ENCODE results near the gene RFPL2. TPM values are rescaled to one million over a fixed set of nuclear protein-coding genes. Genes with fewer than 3 reads are reported as not detected.

Gene RFPL2
- total and polyA plus RNA-seq, 2 of the 13 experiments (the other 11 are each of a cell fraction or from before 2014, with no cell fraction given): not detected

- TF ChIP-seq ZNF800 (CRISPR knock-in tag; IDR thresholded peaks at IDR 0.05): peak; percentile 58; the same call in 1 of the 2 replicates
- TF ChIP-seq NRL (CRISPR knock-in tag; IDR thresholded peaks at IDR 0.05; ENCODE audit: borderline replicate concordance): peak; percentile 59; the same call in 1 of the 2 replicates
- TF ChIP-seq ZNF263 (CRISPR knock-in tag; IDR thresholded peaks at IDR 0.05): no peak
- peak; percentile 85 for TF ChIP-seq HNF4A (CRISPR knock-in tag; IDR thresholded peaks at IDR 0.05)
- no peak for TF ChIP-seq ZNF660 (CRISPR knock-in tag; IDR thresholded peaks at IDR 0.05; ENCODE audit: borderline replicate concordance, low read depth)
- peak; percentile 44; the same call in 1 of the 2 replicates for TF ChIP-seq HOXA3 (CRISPR knock-in tag; IDR thresholded peaks at IDR 0.05)
- TF ChIP-seq ZSCAN30 (CRISPR knock-in tag; IDR thresholded peaks at IDR 0.05): no peak
- peak; percentile 87 for TF ChIP-seq ZNF18 (CRISPR knock-in tag; IDR thresholded peaks at IDR 0.05; ENCODE audit: insufficient replicate concordance)
- TF ChIP-seq ARHGAP35 (CRISPR knock-in tag; IDR thresholded peaks at IDR 0.05; ENCODE audit: borderline replicate concordance): 0 out of 2 replicates have a peak, but pooled peaks have one; percentile 18
- TF ChIP-seq TFDP2 (CRISPR knock-in tag; IDR thresholded peaks at IDR 0.05): no peak
- no peak for TF ChIP-seq GZF1 (CRISPR knock-in tag; IDR thresholded peaks at IDR 0.05)
- TF ChIP-seq ZNF180 (CRISPR knock-in tag; IDR thresholded peaks at IDR 0.05; ENCODE audit: borderline replicate concordance, low read depth): no peak
- no peak for TF ChIP-seq MXI1 (IDR thresholded peaks at IDR 0.05; ENCODE audit: borderline replicate concordance, low read depth, low read length)
- 0 out of 2 replicates have a peak, but pooled peaks have one; percentile 19 for TF ChIP-seq FOXP4 (CRISPR knock-in tag; IDR thresholded peaks at IDR 0.05)
- peak; percentile 35 for TF ChIP-seq DBP (CRISPR knock-in tag; IDR thresholded peaks at IDR 0.05; ENCODE audit: not compliant biosample characterization)
- TF ChIP-seq SMC3 (IDR thresholded peaks at IDR 0.05; ENCODE audit: low read length): peak; percentile 78
These were observed 2.2 kb downstream of the RFPL2 start (continued) for GRCh38 chr22:32202539-32203180.

All from HepG2 (cell line).